ENCODE data around the gene NDUFA8. TPM values are rescaled to one million over a fixed set of nuclear protein-coding genes. Genes with fewer than 3 reads are reported as not detected.

Gene NDUFA8
- total RNA-seq, 1 experiment from 2014 or later = 168 TPM

- DNase-seq (ENCODE audit: low spot score) = no peak
Observed at GRCh38 chr9:122135529-122135859, 24.1 kb downstream of the NDUFA8 start.

DNA sequence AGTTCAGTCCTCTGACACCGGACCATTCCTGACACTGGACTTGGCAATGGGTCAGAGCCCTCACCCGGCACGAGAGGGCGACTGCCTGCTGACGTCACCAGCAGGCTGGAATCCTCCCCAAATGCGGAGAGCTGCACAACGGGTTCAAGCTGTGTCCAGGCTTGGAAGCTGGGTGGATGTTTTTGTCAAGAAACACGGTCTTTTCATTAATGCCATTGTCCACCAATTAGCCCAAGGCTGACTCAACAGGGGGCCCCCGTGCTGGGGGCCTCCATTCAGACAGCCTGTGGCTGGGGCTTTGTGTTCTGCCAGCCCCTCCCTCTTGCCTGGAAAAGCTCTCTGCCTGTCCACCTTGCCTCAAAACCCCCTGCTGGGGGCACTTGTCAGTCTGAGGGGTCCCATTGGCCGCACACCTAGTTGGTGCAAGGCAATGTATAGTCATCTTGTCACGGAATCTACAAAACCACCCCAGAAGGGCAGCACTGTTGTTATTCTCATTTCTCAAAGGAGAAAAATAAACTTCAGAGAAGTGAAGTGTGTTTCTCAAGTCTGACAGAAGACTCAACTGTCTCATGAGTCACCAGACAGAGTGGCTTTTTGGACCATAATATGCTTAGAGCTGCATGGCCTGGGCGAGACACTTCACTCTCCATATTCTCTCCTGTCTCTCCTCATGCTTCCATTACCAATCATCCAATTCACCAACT, 24.6 kb downstream of the NDUFA8 start:
- DNase-seq (ENCODE audit: low spot score) = no peak

DNA sequence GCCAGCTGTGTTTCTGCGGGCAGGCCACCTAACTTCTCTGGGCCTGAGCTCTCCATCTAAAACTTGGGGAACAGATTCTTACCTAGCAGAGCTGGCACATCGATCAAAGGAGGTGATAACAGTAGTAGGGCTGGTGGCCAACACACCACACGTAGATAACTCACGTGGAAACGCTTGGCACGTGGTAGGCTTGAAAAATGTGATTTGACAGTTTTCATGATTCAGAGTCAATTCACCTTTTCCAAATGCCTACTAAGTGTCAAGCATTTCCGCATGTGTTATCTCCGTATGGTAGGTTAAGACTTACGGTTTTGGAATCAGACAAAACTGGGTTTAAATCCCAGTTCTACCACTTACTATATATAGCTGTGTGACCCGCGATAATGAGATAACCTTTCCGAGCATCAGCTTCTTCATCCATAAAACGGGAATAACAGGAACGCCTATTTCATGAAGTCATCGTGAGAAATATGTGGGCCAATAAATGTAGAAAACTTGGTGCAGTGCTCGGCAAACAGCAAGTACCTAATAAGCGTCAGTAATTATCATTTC, 25.5 kb downstream of the NDUFA8 start:
- no peak for DNase-seq (ENCODE audit: low spot score)

GRCh38 chr9:122133263-122133983, 26.2 kb downstream of the NDUFA8 start:
- DNase-seq (ENCODE audit: low spot score) = no peak

DNA sequence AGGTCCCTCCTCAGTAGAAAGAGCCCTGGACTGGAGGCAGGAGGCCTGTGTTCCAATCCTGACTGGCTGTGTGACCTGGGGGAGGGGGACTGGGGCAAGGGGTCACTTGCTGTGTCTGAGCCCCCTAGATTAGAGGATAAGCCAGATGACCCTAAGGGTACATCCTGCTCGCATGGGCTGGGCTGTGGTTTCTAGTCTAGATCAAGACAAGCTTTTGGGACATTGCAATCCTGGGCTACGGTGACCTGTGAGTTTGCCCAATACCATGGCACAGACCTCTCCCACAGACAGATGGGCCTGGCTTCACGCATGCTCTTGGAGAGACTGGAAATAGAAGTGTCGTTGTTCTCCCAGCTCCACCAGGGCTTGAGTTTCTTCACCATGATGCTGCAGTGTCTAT, 27.0 kb downstream of the NDUFA8 start:
- no peak for DNase-seq (ENCODE audit: low spot score)

GRCh38 chr9:122131401-122132001, 28.1 kb downstream of the NDUFA8 start:
- no peak for DNase-seq (ENCODE audit: low spot score)

DNA sequence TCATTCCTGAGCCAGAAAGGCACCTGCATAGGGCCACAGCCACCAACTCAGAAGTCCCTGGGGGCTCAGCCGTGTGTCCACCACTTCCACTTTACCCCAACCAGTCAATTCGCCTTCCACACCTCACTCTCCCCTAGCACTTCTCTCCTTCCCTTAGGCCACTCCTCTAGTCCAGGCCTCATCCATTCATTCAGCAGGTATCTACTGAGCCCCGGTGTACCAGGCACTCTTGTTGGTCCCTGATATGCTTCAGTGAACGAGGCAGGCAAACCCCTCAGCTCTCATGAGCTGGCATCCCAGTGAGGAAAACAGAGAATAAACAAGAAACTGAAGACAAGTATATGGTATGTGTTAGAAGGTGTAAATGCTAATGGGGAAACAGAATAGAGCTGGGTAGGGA, 28.7 kb downstream of the NDUFA8 start:
- DNase-seq (ENCODE audit: low spot score) = no peak

DNA sequence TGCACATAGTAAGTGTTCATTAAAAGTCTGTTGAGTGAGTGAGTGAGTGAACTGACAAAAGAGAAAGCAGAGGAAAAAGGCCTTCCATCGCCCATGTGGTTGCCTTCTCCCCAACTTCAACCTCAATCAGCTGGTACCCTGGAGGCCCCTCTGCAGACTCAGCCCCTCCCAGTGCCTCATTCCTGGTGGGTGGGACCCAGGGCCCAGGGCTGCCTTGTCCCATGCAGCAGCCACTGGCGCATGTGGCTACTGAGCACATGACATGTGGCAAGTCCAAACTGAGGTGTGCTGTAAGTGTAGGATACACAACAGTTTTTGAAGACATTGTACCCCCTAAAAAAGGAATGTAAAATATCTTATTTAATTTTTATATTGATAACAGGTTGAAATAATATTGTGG, 29.6 kb downstream of the NDUFA8 start:
- DNase-seq (ENCODE audit: low spot score) = no peak

DNA sequence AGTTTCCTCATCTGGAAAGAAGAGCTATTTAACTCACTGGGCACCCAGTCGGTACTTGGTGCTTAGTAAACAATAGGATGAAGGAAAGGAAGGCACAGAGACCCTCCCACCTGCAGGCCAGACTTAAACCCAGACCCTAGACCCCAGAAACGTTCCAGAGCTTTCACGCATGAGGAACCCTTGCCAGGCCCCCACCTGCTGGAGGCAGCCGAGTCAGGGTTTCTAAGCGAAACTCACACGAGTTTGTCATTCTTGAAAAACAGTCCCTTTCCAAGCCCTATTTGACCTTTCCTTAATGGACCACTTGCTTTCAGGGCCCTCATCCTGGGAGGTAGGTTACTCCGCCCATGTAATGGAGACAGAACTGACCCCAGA, 30.6 kb downstream of the NDUFA8 start:
- no peak for DNase-seq (ENCODE audit: low spot score)

GRCh38 chr9:122128007-122128968, 31.3 kb downstream of the NDUFA8 start:
- DNase-seq (ENCODE audit: low spot score) = no peak

DNA sequence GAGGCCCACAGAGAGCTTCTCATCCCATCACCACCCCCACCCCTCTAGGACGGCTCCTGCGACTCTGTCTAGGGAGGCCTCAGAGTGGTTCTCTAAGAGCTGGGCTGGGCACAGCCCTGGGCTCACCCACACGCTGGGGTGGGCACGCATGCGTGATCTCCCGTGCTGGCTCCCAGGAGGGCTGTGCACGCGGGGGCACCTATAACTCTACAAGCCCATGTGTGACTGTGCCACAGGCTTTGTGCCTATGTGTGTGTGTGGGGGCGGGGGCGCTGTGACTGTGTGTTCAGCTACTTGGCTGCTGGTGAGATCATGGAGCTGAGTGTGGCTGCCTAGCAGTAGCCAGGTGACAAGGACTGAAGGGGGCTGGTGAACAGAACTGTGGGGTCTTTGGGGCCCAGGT, 32.2 kb downstream of the NDUFA8 start:
- DNase-seq (ENCODE audit: low spot score) = no peak

- no peak for DNase-seq (ENCODE audit: low spot score)
Observed at GRCh38 chr9:122126331-122127261, 33.0 kb downstream of the NDUFA8 start.

DNA sequence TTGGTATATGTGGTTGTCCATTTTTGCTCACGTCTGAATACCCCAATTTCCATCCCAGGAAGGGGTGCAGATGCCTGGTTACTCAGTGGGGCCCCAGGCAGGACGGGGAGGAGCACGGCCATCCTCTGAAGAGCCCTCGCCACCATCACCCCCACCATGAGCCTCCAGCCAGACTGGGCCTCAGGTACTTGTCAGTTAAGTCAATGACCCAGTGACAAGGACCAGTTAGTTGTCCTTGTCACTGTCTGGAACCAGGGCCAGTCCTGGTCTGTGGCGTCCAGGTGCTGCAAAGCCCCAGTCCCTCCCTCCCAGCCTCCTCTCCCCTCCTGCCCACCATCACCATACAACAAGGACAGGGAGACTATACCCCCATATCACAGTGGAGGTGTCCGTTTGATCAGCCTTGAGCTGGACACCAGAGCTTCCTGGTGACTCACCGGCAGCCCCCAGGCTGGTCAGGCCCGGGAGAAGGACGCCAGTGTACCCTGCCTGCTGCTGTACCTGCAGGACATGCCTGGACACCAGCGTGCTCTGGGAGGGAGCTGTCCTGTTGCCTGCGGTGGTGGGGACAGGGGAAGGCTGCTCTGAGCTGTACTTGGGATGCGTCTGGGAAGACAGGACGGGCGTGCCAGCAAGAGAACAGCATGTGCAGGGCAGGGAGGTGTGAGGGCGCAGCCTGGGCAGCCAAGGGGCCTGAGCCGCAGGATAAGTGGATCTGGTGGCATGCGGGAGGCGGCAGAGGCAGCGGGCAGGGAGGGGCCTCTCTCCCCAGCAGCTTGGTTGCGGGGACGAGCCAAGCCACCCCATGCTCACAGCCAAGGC, 33.9 kb downstream of the NDUFA8 start:
- no peak for DNase-seq (ENCODE audit: low spot score)

- DNase-seq (ENCODE audit: low spot score) = peak; percentile 70
Observed at GRCh38 chr9:122125158-122125508, 34.4 kb downstream of the NDUFA8 start.

DNA sequence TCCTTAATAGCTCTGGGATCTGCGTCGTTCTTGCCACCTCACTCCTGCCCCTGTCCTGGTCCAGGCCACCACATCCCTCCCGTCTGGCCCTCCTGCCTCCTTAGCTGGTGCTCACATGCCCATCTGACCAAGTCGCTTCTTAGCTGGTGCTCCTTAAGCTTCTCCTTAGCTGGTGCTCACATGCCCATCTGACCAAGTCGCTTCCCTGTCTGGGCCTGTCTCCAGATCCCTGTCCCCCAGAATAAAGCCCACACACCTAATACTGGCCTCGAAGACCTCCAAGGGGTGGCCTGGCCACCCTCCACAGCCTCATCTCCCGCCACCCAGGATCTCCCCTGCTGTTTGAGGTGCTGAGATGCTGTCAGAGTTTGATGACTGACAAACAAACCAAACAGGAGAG, 35.1 kb downstream of the NDUFA8 start:
- no peak for DNase-seq (ENCODE audit: low spot score)

DNA sequence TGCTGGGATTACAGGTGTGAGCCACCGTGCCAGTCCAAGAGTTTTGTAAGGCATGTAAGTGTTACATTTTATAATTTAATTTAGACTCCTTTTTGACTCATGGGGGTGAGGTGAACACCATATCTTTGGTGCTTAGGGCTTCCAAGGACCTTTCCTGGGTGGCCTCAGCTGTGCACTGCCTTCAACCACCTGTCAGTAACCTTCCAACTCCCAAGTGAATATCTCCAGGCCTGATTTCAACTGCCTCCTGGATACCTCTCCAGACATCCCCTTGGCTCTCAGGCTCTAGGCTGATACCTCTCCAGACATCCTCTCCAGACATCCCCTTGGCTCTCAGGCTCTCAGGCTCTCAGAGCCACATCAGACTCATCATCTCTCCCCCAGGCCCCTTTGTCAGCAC, 35.5 kb downstream of the NDUFA8 start:
- no peak for DNase-seq (ENCODE audit: low spot score)

GRCh38 chr9:122122903-122123632, 36.5 kb downstream of the NDUFA8 start:
- peak; percentile 69 for DNase-seq (ENCODE audit: low spot score)

GRCh38 chr9:122122468-122122867, 37.1 kb downstream of the NDUFA8 start:
- no peak for DNase-seq (ENCODE audit: low spot score)

DNA sequence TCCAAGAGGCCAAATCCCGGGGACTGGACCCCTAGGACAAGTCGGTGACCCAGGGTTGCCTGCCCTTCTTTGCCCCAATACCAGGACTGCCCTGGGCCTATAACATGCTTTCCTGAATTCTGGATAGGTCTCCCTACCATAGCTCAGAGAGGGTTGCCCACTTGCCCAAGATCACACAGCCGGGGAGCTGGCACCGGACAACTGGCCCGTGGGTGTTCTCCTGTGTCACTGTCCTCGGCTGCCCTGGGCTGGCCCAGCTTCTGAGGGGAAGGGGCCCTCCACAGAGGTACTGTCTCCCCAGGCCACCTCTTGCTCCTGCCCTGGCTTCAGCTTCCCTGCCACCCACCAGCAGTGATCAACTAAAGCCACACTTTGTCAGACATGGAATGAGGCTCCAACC, 37.6 kb downstream of the NDUFA8 start:
- DNase-seq (ENCODE audit: low spot score) = no peak
